OCI-LY1 (cell line): ENCODE measurements around the gene NSUN3.

Source experiments
- H2AFZ ChIP-seq: fragments of 200-600 bp; sonication (generic), shearing (Covaris generic); 2 replicates; pipeline ENCODE4 v1.6.0; 2014; ENCODE audit warnings: antibody characterized with exemption, mild to moderate bottlenecking, low read length
- H3F3A ChIP-seq: fragments of 200-600 bp; sonication (generic), shearing (Covaris generic); 2 replicates; pipeline ENCODE4 v1.6.0; 2014; ENCODE audit warnings: mild to moderate bottlenecking, antibody characterized with exemption, low read length, moderate library complexity; ENCODE audit not compliant: insufficient read depth
- H3K27ac ChIP-seq: fragments of 200-600 bp; sonication (generic); 2 replicates; pipeline ENCODE4 v1.5.1; 2014; ENCODE audit warnings: low read length, mixed run types, mild to moderate bottlenecking, low read depth; ENCODE audit not compliant: poor library complexity, severe bottlenecking
- H3K27me3 ChIP-seq: fragments of 200-600 bp; sonication (generic); 2 replicates; pipeline ENCODE4 v1.6.0; 2014; ENCODE audit warnings: antibody characterized with exemption, mild to moderate bottlenecking, low read length, moderate library complexity; ENCODE audit not compliant: insufficient read depth
- H3K36me3 ChIP-seq: fragments of 200-600 bp; sonication (generic); 2 replicates; pipeline ENCODE4 v1.6.1; 2014; ENCODE audit warnings: mild to moderate bottlenecking, antibody characterized with exemption, low read length, moderate library complexity, mixed read lengths; ENCODE audit not compliant: insufficient read depth
- H3K4me1 ChIP-seq: fragments of 200-600 bp; sonication (generic); 2 replicates; pipeline ENCODE4 v1.5.1; 2014; ENCODE audit warnings: mild to moderate bottlenecking, low read length, moderate library complexity; ENCODE audit not compliant: insufficient read depth, severe bottlenecking
- H3K4me2 ChIP-seq: fragments of 200-600 bp; sonication (generic), shearing (Covaris generic); 2 replicates; pipeline ENCODE4 v1.6.1; 2014; ENCODE audit warnings: low read length
- H3K4me3 ChIP-seq: fragments of 200-600 bp; sonication (generic); 2 replicates; pipeline ENCODE4 v1.5.1; 2014; ENCODE audit warnings: low read length, low read depth, mild to moderate bottlenecking, mixed read lengths; ENCODE audit not compliant: poor library complexity, severe bottlenecking
- H3K79me2 ChIP-seq: fragments of 200-600 bp; shearing (Covaris generic); 2 replicates; pipeline ENCODE4 v1.6.1; 2016; ENCODE audit warnings: mixed run types, low read length, mixed read lengths; ENCODE audit not compliant: insufficient read depth
- H3K9ac ChIP-seq: fragments of 200-600 bp; sonication (generic), shearing (Covaris generic); 2 replicates; pipeline ENCODE4 v1.6.1; 2014; ENCODE audit warnings: mild to moderate bottlenecking, low read length, mixed read lengths
- H3K9me2 ChIP-seq: fragments of 200-600 bp; sonication (generic), shearing (Covaris generic); 2 replicates; pipeline ENCODE4 v1.6.1; 2014; ENCODE audit warnings: low read depth, mild to moderate bottlenecking, low read length, mixed read lengths
- H3K9me3 ChIP-seq: fragments of 200-600 bp; shearing (Covaris generic); 2 replicates; pipeline ENCODE4 v1.6.1; 2014; ENCODE audit warnings: low read length, mixed read lengths
- H4K20me1 ChIP-seq: fragments of 200-600 bp; sonication (generic), shearing (Covaris generic); 2 replicates; pipeline ENCODE4 v1.6.0; 2016; ENCODE audit warnings: mild to moderate bottlenecking, low read length; ENCODE audit not compliant: insufficient read depth
- CTCF ChIP-seq: fragments of 200-600 bp; sonication (generic), shearing (Covaris generic); IDR thresholded peaks from 2 replicates; pipeline ENCODE4 v1.5.1; 2017; ENCODE audit warnings: mild to moderate bottlenecking, antibody characterized with exemption, low read length, moderate library complexity, mixed read lengths
- EZH2 ChIP-seq: fragments of 200-600 bp; sonication (generic), shearing (Covaris generic); IDR thresholded peaks from 2 replicates; pipeline ENCODE4 v1.8.0; 2017; ENCODE audit warnings: borderline replicate concordance, mixed run types, mild to moderate bottlenecking, antibody characterized with exemption, low read length, moderate library complexity, mixed read lengths

NSUN3 gene

GRCh38 chr3:94167796-94168195 lies 104.9 kb downstream of the NSUN3 start:
- Histone ChIP-seq H3K36me3 (no peaks in the 10 kb centered on the region), H3K9me3 (no peaks in the 10 kb centered on the region), H3K79me2 (no peaks in the 10 kb centered on the region), H3K27ac (no peak overlapping the region), H3K4me2 (no peak overlapping the region), H3K9me2 (no peaks in the 10 kb centered on the region), H2AFZ (no peak overlapping the region), H3F3A (no peaks in the 10 kb centered on the region), H4K20me1 (no peaks in the 10 kb centered on the region), H3K9ac (no peak overlapping the region), H3K4me1 (no peaks in the 10 kb centered on the region), H3K27me3 (no peaks in the 10 kb centered on the region), H3K4me3 (no peak overlapping the region)
- TF ChIP-seq CTCF = no peak
- TF ChIP-seq EZH2 = no peak

- Histone ChIP-seq H3K9me2 (no peaks in the 10 kb centered on the region), H4K20me1 (no peaks in the 10 kb centered on the region), H3K79me2 (no peaks in the 10 kb centered on the region), H3K36me3 (no peaks in the 10 kb centered on the region), H3K4me1 (no peaks in the 10 kb centered on the region), H3K4me3 (no peak overlapping the region), H3K9ac (no peak overlapping the region), H3K27ac (no peak overlapping the region), H3K9me3 (no peaks in the 10 kb centered on the region), H3F3A (no peaks in the 10 kb centered on the region), H2AFZ (no peak overlapping the region), H3K4me2 (no peak overlapping the region), H3K27me3 (no peaks in the 10 kb centered on the region)
- TF ChIP-seq EZH2 (no peak), CTCF (no peak)
These were observed 109.1 kb downstream of the NSUN3 start for GRCh38 chr3:94171954-94172353.

- H3K9me3 ChIP-seq = no peaks in the 10 kb centered on the region
- no peak overlapping the region for H3K4me2 ChIP-seq
- TF ChIP-seq EZH2 = no peak
- TF ChIP-seq CTCF = no peak
- H3K9me2 ChIP-seq = no peaks in the 10 kb centered on the region
- H3K4me3 ChIP-seq = no peak overlapping the region
- H3K27me3 ChIP-seq = no peaks in the 10 kb centered on the region
- H3F3A ChIP-seq = no peaks in the 10 kb centered on the region
- no peak overlapping the region for H2AFZ ChIP-seq
- H3K79me2 ChIP-seq = no peaks in the 10 kb centered on the region
- no peak overlapping the region for H3K27ac ChIP-seq
- H3K9ac ChIP-seq = no peak overlapping the region
- no peaks in the 10 kb centered on the region for H4K20me1 ChIP-seq
- no peaks in the 10 kb centered on the region for H3K4me1 ChIP-seq
- no peaks in the 10 kb centered on the region for H3K36me3 ChIP-seq
These were observed 109.9 kb downstream of the NSUN3 start for GRCh38 chr3:94172695-94173310.
